Mucosa of rectum (tissue), 2 donors: ENCODE results near the gene MYO15B.

Source experiments
- H3K27ac ChIP-seq, 2 donors: one replicate each; pipeline ENCODE4 v1.7.0; 2013; ENCODE audit warnings: inconsistent platforms in 2 of 2, low read depth in 2 of 2, low read length in 2 of 2
- H3K27me3 ChIP-seq, 2 donors: one replicate each; pipeline ENCODE4 v1.7.0; 2013; ENCODE audit warnings: low read length in 2 of 2; ENCODE audit not compliant: control insufficient read depth in 2 of 2, insufficient read depth in 2 of 2
- H3K36me3 ChIP-seq, 2 donors: one replicate each; pipeline ENCODE4 v1.7.0; 2013; ENCODE audit warnings: low read length in 2 of 2; ENCODE audit not compliant: control insufficient read depth in 2 of 2, insufficient read depth in 2 of 2
- H3K4me1 ChIP-seq, 2 donors: one replicate each; pipeline ENCODE4 v1.7.0; 2013; ENCODE audit warnings: low read length in 2 of 2, mild to moderate bottlenecking in 1 of 2; ENCODE audit not compliant: control insufficient read depth in 2 of 2, insufficient read depth in 2 of 2
- H3K4me3 ChIP-seq, 2 donors: one replicate each; pipeline ENCODE4 v1.7.0; 2013; ENCODE audit warnings: low read length in 2 of 2
- H3K9ac ChIP-seq, 2 donors: one replicate each; pipeline ENCODE4 v1.7.0; 2013; ENCODE audit warnings: low read length in 2 of 2, low read depth in 1 of 2, mild to moderate bottlenecking in 1 of 2
- H3K9me3 ChIP-seq, 2 donors: one replicate each; pipeline ENCODE4 v1.7.0; 2013; ENCODE audit warnings: low read length in 2 of 2; ENCODE audit not compliant: control insufficient read depth in 2 of 2
- donor health status: healthy.
- donor health status: Normal muscosa, but diverticular disease.

MYO15B gene

GRCh38 chr17:75558666-75559530 is 28.7 kb upstream of the MYO15B start:
- peaks cover 22 to 36% of the 10 kb centered on the region in 2 donors for H3K4me1 ChIP-seq
- no peaks in the 10 kb centered on the region for H3K27me3 ChIP-seq
- peaks cover 28 to 40% of the 10 kb centered on the region in 2 donors for H3K36me3 ChIP-seq
- H3K9ac ChIP-seq: no peak overlapping the region
- H3K27ac ChIP-seq: peak overlapping the region in 1 of 2 donors; percentile 87
- H3K4me3 ChIP-seq: no peak overlapping the region
- no peaks in the 10 kb centered on the region for H3K9me3 ChIP-seq

GRCh38 chr17:75559958-75560533 is 27.6 kb upstream of the MYO15B start:
- Histone ChIP-seq H3K27ac (no peak overlapping the region), H3K9me3 (no peaks in the 10 kb centered on the region), H3K4me3 (no peak overlapping the region), H3K4me1 (peaks cover 22 to 34% of the 10 kb centered on the region in 2 donors), H3K36me3 (peaks cover 39 to 47% of the 10 kb centered on the region in 2 donors), H3K27me3 (no peaks in the 10 kb centered on the region), H3K9ac (no peak overlapping the region)

DNA sequence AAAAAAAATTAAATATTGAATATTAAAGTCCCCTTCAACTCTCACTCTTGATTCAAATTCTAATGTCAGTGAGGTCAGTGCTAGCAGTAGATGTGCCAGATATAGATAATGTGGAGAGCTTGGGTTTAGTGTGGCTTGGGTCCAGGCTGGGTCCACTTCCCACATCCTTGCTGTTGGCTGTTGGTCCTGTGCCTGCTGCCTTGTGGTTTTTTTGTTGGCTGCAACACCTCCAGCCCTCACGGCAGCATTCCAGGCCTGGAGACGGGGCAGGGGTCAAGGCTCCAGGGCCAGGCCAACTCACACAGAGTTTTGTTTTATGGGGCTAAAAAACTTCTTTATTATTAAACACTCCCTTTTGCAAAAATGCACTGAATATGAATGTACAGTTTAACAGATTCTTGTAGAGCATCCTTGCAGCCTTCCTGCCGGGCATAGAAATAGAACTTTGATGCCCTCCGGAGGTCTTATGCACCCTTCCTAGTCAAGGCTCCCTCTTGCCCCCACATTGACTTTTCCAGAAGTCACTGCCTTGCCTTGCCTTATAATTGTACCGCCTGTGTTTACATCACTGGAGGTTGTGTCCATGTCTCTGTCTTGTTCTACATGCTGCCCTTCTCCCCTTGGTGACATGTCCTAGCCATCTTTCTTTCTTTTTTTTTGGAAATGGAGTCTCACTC is 25.5 kb upstream of the MYO15B start:
- Histone ChIP-seq H3K9ac (no peak overlapping the region), H3K27ac (no peak overlapping the region), H3K27me3 (no peaks in the 10 kb centered on the region), H3K4me1 (peaks cover 15% of the 10 kb centered on the region in 2 donors), H3K9me3 (no peaks in the 10 kb centered on the region), H3K4me3 (no peak overlapping the region), H3K36me3 (peaks cover 59 to 63% of the 10 kb centered on the region in 2 donors)

GRCh38 chr17:75563063-75563758 is 24.4 kb upstream of the MYO15B start:
- Histone ChIP-seq H3K27me3 (no peaks in the 10 kb centered on the region), H3K9me3 (no peaks in the 10 kb centered on the region), H3K36me3 (peaks cover 59 to 64% of the 10 kb centered on the region in 2 donors), H3K9ac (no peak overlapping the region), H3K27ac (no peak overlapping the region), H3K4me1 (peaks cover 3% of the 10 kb centered on the region in 2 donors), H3K4me3 (no peak overlapping the region)

DNA sequence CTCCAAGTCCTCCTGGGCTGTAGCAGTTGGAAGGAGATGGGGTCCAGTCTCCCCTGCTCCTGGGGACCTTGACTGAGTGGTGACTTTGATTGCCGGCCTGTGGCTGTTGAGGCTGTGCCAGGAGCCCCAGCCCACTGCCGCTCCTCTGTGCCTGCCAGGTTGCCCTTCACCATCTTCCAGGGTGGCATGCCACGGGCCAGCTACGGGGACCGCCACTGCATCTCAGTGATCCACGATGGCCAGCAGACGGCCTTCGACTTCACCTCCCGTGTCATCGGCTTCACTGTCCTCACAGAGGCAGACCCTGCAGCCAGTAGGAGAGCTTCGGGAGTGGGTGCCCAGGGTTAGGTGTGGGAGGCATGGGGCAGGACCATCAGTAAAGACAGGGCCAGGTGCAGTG is 23.4 kb upstream of the MYO15B start:
- no peaks in the 10 kb centered on the region for H3K9me3 ChIP-seq
- H3K36me3 ChIP-seq: peaks cover 62 to 65% of the 10 kb centered on the region in 2 donors
- H3K27ac ChIP-seq: no peak overlapping the region
- no peaks in the 10 kb centered on the region for H3K27me3 ChIP-seq
- H3K4me1 ChIP-seq: no peaks in the 10 kb centered on the region
- no peak overlapping the region for H3K4me3 ChIP-seq
- H3K9ac ChIP-seq: no peak overlapping the region

- Histone ChIP-seq H3K9ac (no peak overlapping the region), H3K4me3 (no peak overlapping the region), H3K27ac (no peak overlapping the region), H3K4me1 (no peaks in the 10 kb centered on the region), H3K27me3 (no peaks in the 10 kb centered on the region), H3K9me3 (no peaks in the 10 kb centered on the region), H3K36me3 (peaks cover 60 to 63% of the 10 kb centered on the region in 2 donors)
Measured at GRCh38 chr17:75565066-75565465, 22.5 kb upstream of the MYO15B start.

DNA sequence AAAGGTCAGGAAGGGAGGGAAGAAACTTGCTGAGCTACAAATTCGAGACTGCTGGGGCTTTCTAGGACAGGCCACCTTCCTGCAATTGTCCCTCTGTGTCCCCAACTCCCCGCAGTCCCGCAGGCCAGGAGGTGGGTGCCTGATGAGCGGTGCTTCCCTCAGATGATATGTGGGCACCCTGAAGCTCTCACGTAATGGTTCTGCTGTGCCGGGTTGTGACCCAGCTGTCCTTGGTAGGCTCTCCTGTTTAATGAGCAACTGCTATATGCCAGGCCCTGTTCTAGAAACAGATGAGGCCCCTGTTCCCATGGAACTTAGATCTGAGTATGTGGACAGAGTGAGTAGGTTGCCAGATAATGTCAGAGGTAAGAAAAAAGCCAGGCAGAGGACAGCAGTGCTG is 22.0 kb upstream of the MYO15B start:
- Histone ChIP-seq H3K36me3 (peaks cover 65% of the 10 kb centered on the region in 2 donors), H3K27me3 (no peaks in the 10 kb centered on the region), H3K9me3 (no peaks in the 10 kb centered on the region), H3K9ac (no peak overlapping the region), H3K4me3 (no peak overlapping the region), H3K27ac (no peak overlapping the region), H3K4me1 (peaks cover 0 to under 1% of the 10 kb centered on the region in 2 donors)

GRCh38 chr17:75566416-75566815 is 21.2 kb upstream of the MYO15B start:
- peaks cover 68 to 70% of the 10 kb centered on the region in 2 donors for H3K36me3 ChIP-seq
- no peaks in the 10 kb centered on the region for H3K27me3 ChIP-seq
- no peak overlapping the region for H3K9ac ChIP-seq

DNA sequence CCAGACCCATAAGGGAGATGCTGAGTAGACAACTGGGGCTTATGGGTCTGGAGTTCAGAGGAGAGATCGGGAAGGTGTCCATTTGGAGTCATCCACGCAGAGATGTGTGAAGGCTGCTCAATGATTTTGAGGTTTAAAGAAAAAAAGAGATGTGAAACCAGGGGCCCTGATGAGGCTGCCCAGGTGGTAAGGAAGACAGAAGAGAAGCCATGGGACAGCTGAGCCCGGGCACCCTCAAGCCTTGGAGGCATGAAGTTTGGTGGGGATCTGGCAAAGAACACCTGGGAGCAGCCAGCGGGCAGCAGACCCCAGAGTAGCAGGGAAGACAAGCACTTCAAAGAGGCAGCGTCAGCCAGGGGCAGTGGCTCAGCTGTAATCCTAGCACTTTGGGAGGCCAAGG is 20.8 kb upstream of the MYO15B start:
- no peak overlapping the region for H3K4me3 ChIP-seq
- no peak overlapping the region for H3K9ac ChIP-seq
- H3K9me3 ChIP-seq: no peaks in the 10 kb centered on the region
- H3K27ac ChIP-seq: no peak overlapping the region
- peaks cover 0 to 3% of the 10 kb centered on the region in 2 donors for H3K4me1 ChIP-seq
- no peaks in the 10 kb centered on the region for H3K27me3 ChIP-seq
- peaks cover 71 to 74% of the 10 kb centered on the region in 2 donors for H3K36me3 ChIP-seq

More at GRCh38 chr17:75566416-75566815, 21.2 kb upstream of the MYO15B start:
- Histone ChIP-seq H3K9me3 (no peaks in the 10 kb centered on the region), H3K4me3 (no peak overlapping the region), H3K27ac (no peak overlapping the region), H3K4me1 (peaks cover 0 to 3% of the 10 kb centered on the region in 2 donors)
